NCI-H2196 treated with DMSO at 0.1 percent for 48 hours (cell line): Measurements from ENCODE around the gene FALEC.
"Not testable (repeated sequence)": the region's sequence is repeated elsewhere in the genome, so short reads cannot be mapped to it uniquely, and the experiment has no call there.

Experiments used
- DNase-seq: peaks from one replicate; lab custom pipeline; 2025; ENCODE audit not compliant: unreplicated experiment; lab: John Stamatoyannopoulos, UW

The FALEC gene

GRCh38 chr1:150558303-150558704 lies 42.8 kb downstream of the FALEC start:
- DNase-seq: no peak

GRCh38 chr1:150558761-150559655 lies 43.5 kb downstream of the FALEC start:
- no peak for DNase-seq

GRCh38 chr1:150559656-150560010 lies 44.1 kb downstream of the FALEC start:
- DNase-seq: no peak

- peak; percentile 22 for DNase-seq
Observed at GRCh38 chr1:150560011-150560438, 44.5 kb downstream of the FALEC start.

- DNase-seq: peak; percentile 95
Observed at GRCh38 chr1:150560576-150561253, 45.2 kb downstream of the FALEC start.

- DNase-seq: peak; percentile 95
Observed at GRCh38 chr1:150561254-150561973, 45.9 kb downstream of the FALEC start.

- DNase-seq: peak; percentile 90
Observed at GRCh38 chr1:150561974-150562445, 46.5 kb downstream of the FALEC start.

GRCh38 chr1:150562446-150563339 lies 47.1 kb downstream of the FALEC start:
- no peak for DNase-seq

- DNase-seq: peak; percentile 56
Observed at GRCh38 chr1:150563340-150564038, 47.9 kb downstream of the FALEC start.

- no peak for DNase-seq
Observed at GRCh38 chr1:150564051-150564991, 48.8 kb downstream of the FALEC start.

GRCh38 chr1:150565240-150565991 lies 49.9 kb downstream of the FALEC start:
- not testable (repeated sequence) for DNase-seq

GRCh38 chr1:150566589-150567340 lies 51.2 kb downstream of the FALEC start:
- no peak for DNase-seq

GRCh38 chr1:150567341-150567716 lies 51.8 kb downstream of the FALEC start:
- no peak for DNase-seq

GRCh38 chr1:150567717-150568593 lies 52.4 kb downstream of the FALEC start:
- DNase-seq: peak; percentile 76

- DNase-seq: no peak
Observed at GRCh38 chr1:150568594-150568966, 53.0 kb downstream of the FALEC start.

- DNase-seq: no peak
Observed at GRCh38 chr1:150572918-150573647, 57.5 kb downstream of the FALEC start.
